ENCODE data around the gene CAMTA2.

Gene CAMTA2

GRCh38 chr17:5011928-5012327, 24.5 kb upstream of the CAMTA2 start:
- Histone ChIP-seq H3K27ac (ENCODE audit: low read depth, low read length) (no peak overlapping the region), H3K27me3 (ENCODE audit: low read length) (no peaks in the 10 kb centered on the region), H3K9ac (ENCODE audit: low read length) (no peak overlapping the region), H4K20me1 (ENCODE audit: low read depth, low read length) (no peaks in the 10 kb centered on the region), H3K4me3 (ENCODE audit: insufficient read depth, low read length, poor library complexity, severe bottlenecking) (no peak overlapping the region), H3K4me2 (ENCODE audit: low read depth, low read length, poor library complexity, severe bottlenecking) (no peak overlapping the region), H3K9me2 (replicated peaks; ENCODE audit: insufficient read depth, low read length) (no peaks in the 10 kb centered on the region), H3K9me3 (ENCODE audit: insufficient read depth, low read length) (no peaks in the 10 kb centered on the region), H3F3A (ENCODE audit: insufficient read depth) (no peaks in the 10 kb centered on the region), H2AFZ (ENCODE audit: low read depth, low read length, severe bottlenecking) (no peak overlapping the region), H3K36me3 (ENCODE audit: low read length) (no peaks in the 10 kb centered on the region), H3K79me2 (ENCODE audit: insufficient read depth, low read length) (no peaks in the 10 kb centered on the region)
- TF ChIP-seq EZH2phosphoT487 (conservative IDR thresholded peaks at IDR 0.05; ENCODE audit: low read length) (no peak), CTCF (IDR thresholded peaks at IDR 0.05; ENCODE audit: insufficient read depth, low read length, poor library complexity, severe bottlenecking) (no peak)

GRCh38 chr17:5003214-5003867, 15.9 kb upstream of the CAMTA2 start:
- Histone ChIP-seq H3K27ac (ENCODE audit: low read depth, low read length) (no peak overlapping the region), H3K79me2 (ENCODE audit: insufficient read depth, low read length) (no peaks in the 10 kb centered on the region), H3K36me3 (ENCODE audit: low read length) (no peaks in the 10 kb centered on the region), H3K9ac (ENCODE audit: low read length) (no peak overlapping the region), H3K27me3 (ENCODE audit: low read length) (no peaks in the 10 kb centered on the region), H3K9me2 (replicated peaks; ENCODE audit: insufficient read depth, low read length) (no peaks in the 10 kb centered on the region), H4K20me1 (ENCODE audit: low read depth, low read length) (no peaks in the 10 kb centered on the region), H3K4me3 (ENCODE audit: insufficient read depth, low read length, poor library complexity, severe bottlenecking) (no peak overlapping the region), H3K9me3 (ENCODE audit: insufficient read depth, low read length) (no peaks in the 10 kb centered on the region), H3K4me2 (ENCODE audit: low read depth, low read length, poor library complexity, severe bottlenecking) (no peak overlapping the region), H2AFZ (ENCODE audit: low read depth, low read length, severe bottlenecking) (no peak overlapping the region), H3F3A (ENCODE audit: insufficient read depth) (no peaks in the 10 kb centered on the region)
- TF ChIP-seq CTCF (IDR thresholded peaks at IDR 0.05; ENCODE audit: insufficient read depth, low read length, poor library complexity, severe bottlenecking) (no peak), EZH2phosphoT487 (conservative IDR thresholded peaks at IDR 0.05; ENCODE audit: low read length) (no peak)

GRCh38 chr17:5002121-5002788, 14.8 kb upstream of the CAMTA2 start:
- Histone ChIP-seq H3K36me3 (ENCODE audit: low read length) (no peaks in the 10 kb centered on the region), H3K27ac (ENCODE audit: low read depth, low read length) (no peak overlapping the region), H3K79me2 (ENCODE audit: insufficient read depth, low read length) (no peaks in the 10 kb centered on the region), H3K4me2 (ENCODE audit: low read depth, low read length, poor library complexity, severe bottlenecking) (no peak overlapping the region), H3K4me3 (ENCODE audit: insufficient read depth, low read length, poor library complexity, severe bottlenecking) (no peak overlapping the region), H3K9me2 (replicated peaks; ENCODE audit: insufficient read depth, low read length) (no peaks in the 10 kb centered on the region), H3F3A (ENCODE audit: insufficient read depth) (no peaks in the 10 kb centered on the region), H4K20me1 (ENCODE audit: low read depth, low read length) (no peaks in the 10 kb centered on the region), H3K9me3 (ENCODE audit: insufficient read depth, low read length) (no peaks in the 10 kb centered on the region), H3K9ac (ENCODE audit: low read length) (no peak overlapping the region), H2AFZ (ENCODE audit: low read depth, low read length, severe bottlenecking) (no peak overlapping the region), H3K27me3 (ENCODE audit: low read length) (no peaks in the 10 kb centered on the region)
- TF ChIP-seq EZH2phosphoT487 (conservative IDR thresholded peaks at IDR 0.05; ENCODE audit: low read length) (no peak), CTCF (IDR thresholded peaks at IDR 0.05; ENCODE audit: insufficient read depth, low read length, poor library complexity, severe bottlenecking) (no peak)
